Epidermal melanocyte (primary cell): ENCODE results near the gene SEMA3E.
A peak's percentile ranks its signal among the peaks of the same experiment; 100 is the strongest.
"Not testable (repeated sequence)": the region's sequence is repeated elsewhere in the genome, so short reads cannot be mapped to it uniquely, and the experiment has no call there.

ENCODE experiments used
- DNase-seq: peaks from one replicate; pipeline ENCODE4 v3.0.0; 2011; ENCODE audit warnings: low spot score; ENCODE audit not compliant: insufficient read length

SEMA3E gene

GRCh38 chr7:83455612-83456011 is 193.3 kb downstream of the SEMA3E start:
- no peak for DNase-seq

GRCh38 chr7:83452256-83452655 is 196.7 kb downstream of the SEMA3E start:
- no peak for DNase-seq

GRCh38 chr7:83451501-83452045 is 197.4 kb downstream of the SEMA3E start:
- no peak for DNase-seq

GRCh38 chr7:83449781-83450180 is 199.2 kb downstream of the SEMA3E start:
- DNase-seq, result no peak

GRCh38 chr7:83447681-83448080 is 201.3 kb downstream of the SEMA3E start:
- no peak for DNase-seq

- no peak for DNase-seq
Observed at GRCh38 chr7:83446102-83446669, 202.8 kb downstream of the SEMA3E start.

- no peak for DNase-seq
Observed at GRCh38 chr7:83442911-83443310, 206.0 kb downstream of the SEMA3E start.

GRCh38 chr7:83439026-83439425 is 209.9 kb downstream of the SEMA3E start:
- DNase-seq, result no peak

- not testable (repeated sequence) for DNase-seq
Observed at GRCh38 chr7:83430289-83430688, 218.7 kb downstream of the SEMA3E start.

GRCh38 chr7:83429493-83429892 is 219.4 kb downstream of the SEMA3E start:
- peak; percentile 19 for DNase-seq

GRCh38 chr7:83427884-83428283 is 221.1 kb downstream of the SEMA3E start:
- no peak for DNase-seq

GRCh38 chr7:83426325-83426724 is 222.6 kb downstream of the SEMA3E start:
- DNase-seq, result no peak

- no peak for DNase-seq
Observed at GRCh38 chr7:83419013-83419412, 229.9 kb downstream of the SEMA3E start.

- DNase-seq, result no peak
Observed at GRCh38 chr7:83415840-83416239, 233.1 kb downstream of the SEMA3E start.

GRCh38 chr7:83414947-83415346 is 234.0 kb downstream of the SEMA3E start:
- no peak for DNase-seq

GRCh38 chr7:83413831-83414230 is 235.1 kb downstream of the SEMA3E start:
- no peak for DNase-seq

GRCh38 chr7:83413424-83413823 is 235.5 kb downstream of the SEMA3E start:
- no peak for DNase-seq

- DNase-seq, result no peak
Observed at GRCh38 chr7:83410989-83411591, 237.8 kb downstream of the SEMA3E start.

- DNase-seq, result no peak
Observed at GRCh38 chr7:83394776-83395175, 254.2 kb downstream of the SEMA3E start.

- no peak for DNase-seq
Observed at GRCh38 chr7:83388436-83388835, 260.5 kb downstream of the SEMA3E start.

- DNase-seq, result no peak
Observed at GRCh38 chr7:83366629-83367028, 282.3 kb downstream of the SEMA3E start.

- no peak for DNase-seq
Observed at GRCh38 chr7:83365746-83366145, 283.2 kb downstream of the SEMA3E start.

- no peak for DNase-seq
Observed at GRCh38 chr7:83362871-83363550, 285.9 kb downstream of the SEMA3E start.
